Activated T-helper 2 cell treated with anti-CD3 and anti-CD28 coated beads, Interferon-gamma antibody, Interleukin-2, Interleukin-4, amounts not matched to agents 10 μg/mL and 5 μg/mL and 100 μg/mL, durations not matched to agents 14 hours and 24 hours and 36 hours (primary cell): ENCODE measurements around the gene STRN3. TPM values are rescaled to one million over a fixed set of nuclear protein-coding genes. Genes with fewer than 3 reads are reported as not detected.

Experiments used
- DNase-seq: peaks from one replicate; pipeline ENCODE4 v3.0.0; 2021; ENCODE audit warnings: low spot score
- H3K27ac Mint-ChIP-seq: one replicate; pipeline ENCODE4 v1.8.0; 2021; ENCODE audit warnings: mixed read lengths
- H3K27me3 Mint-ChIP-seq: one replicate; pipeline ENCODE4 v1.8.0; 2021; ENCODE audit warnings: low read depth, mixed read lengths
- H3K36me3 Mint-ChIP-seq: one replicate; pipeline ENCODE4 v1.8.0; 2021; ENCODE audit warnings: low read depth, mixed read lengths
- H3K4me1 Mint-ChIP-seq: one replicate; pipeline ENCODE4 v1.8.0; 2021; ENCODE audit warnings: low read depth, mixed read lengths
- H3K4me3 Mint-ChIP-seq: one replicate; pipeline ENCODE4 v1.8.0; 2021; ENCODE audit warnings: low read depth, mild to moderate bottlenecking, moderate library complexity, mixed read lengths
- H3K9me3 Mint-ChIP-seq: one replicate; pipeline ENCODE4 v1.8.0; 2021; ENCODE audit warnings: mixed read lengths
- intact Hi-C: fragments of 100-400 bp; cut with micrococcal nuclease; formaldehyde crosslinking; loops from one replicate; pipeline ENCODE4 v1.15.1; 2023
- total RNA-seq: library from RNA; stranded (reverse); gene quantifications from 2 replicates; pipeline ENCODE4 v1.2.3, GENCODE V29; 2022

STRN3 gene
- total RNA-seq, 1 donor from 2014 or later: 26.2 TPM

- intact Hi-C loops: no loop called here
- Mint-ChIP-seq H3K4me3 (no peak overlapping the region), H3K27ac (no peak overlapping the region)
These were observed 129.7 kb downstream of the STRN3 start for GRCh38 chr14:30896435-30896834.

GRCh38 chr14:30894923-30895515, 131.2 kb downstream of the STRN3 start:
- Mint-ChIP-seq H3K27me3 (no peaks in the 10 kb centered on the region), H3K4me3 (no peak overlapping the region), H3K9me3 (no peaks in the 10 kb centered on the region), H3K27ac (no peak overlapping the region), H3K4me1 (peaks cover 8% of the 10 kb centered on the region), H3K36me3 (peaks cover 41% of the 10 kb centered on the region)
- DNase-seq: no peak
- intact Hi-C loops: no loop called here

More at GRCh38 chr14:30896435-30896834, 129.7 kb downstream of the STRN3 start:
- H3K27me3 Mint-ChIP-seq: no peaks in the 10 kb centered on the region
- peaks cover 8% of the 10 kb centered on the region for H3K4me1 Mint-ChIP-seq
- H3K9me3 Mint-ChIP-seq: no peaks in the 10 kb centered on the region
- H3K36me3 Mint-ChIP-seq: peaks cover 43% of the 10 kb centered on the region
- DNase-seq: no peak

GRCh38 chr14:30893819-30894218, 132.4 kb downstream of the STRN3 start:
- Mint-ChIP-seq H3K4me3 (no peak overlapping the region), H3K27ac (no peak overlapping the region), H3K27me3 (no peaks in the 10 kb centered on the region), H3K36me3 (peaks cover 33% of the 10 kb centered on the region), H3K9me3 (no peaks in the 10 kb centered on the region), H3K4me1 (peaks cover under 1% of the 10 kb centered on the region)
- no peak for DNase-seq
- intact Hi-C loops: no loop called here

- intact Hi-C loops: no loop called here
- no peak for DNase-seq
- no peaks in the 10 kb centered on the region for H3K27me3 Mint-ChIP-seq
- no peaks in the 10 kb centered on the region for H3K9me3 Mint-ChIP-seq
- H3K4me1 Mint-ChIP-seq: peaks cover 3% of the 10 kb centered on the region
- no peak overlapping the region for H3K27ac Mint-ChIP-seq
- no peak overlapping the region for H3K4me3 Mint-ChIP-seq
- peaks cover 6% of the 10 kb centered on the region for H3K36me3 Mint-ChIP-seq
These were observed 137.0 kb downstream of the STRN3 start for GRCh38 chr14:30889244-30889594.

GRCh38 chr14:30888480-30889243, 137.5 kb downstream of the STRN3 start:
- no peak for DNase-seq
- Mint-ChIP-seq H3K36me3 (peaks cover 3% of the 10 kb centered on the region), H3K4me3 (no peak overlapping the region), H3K4me1 (peaks cover 3% of the 10 kb centered on the region), H3K27me3 (no peaks in the 10 kb centered on the region), H3K27ac (no peak overlapping the region), H3K9me3 (no peaks in the 10 kb centered on the region)
- intact Hi-C loops: no loop called here

GRCh38 chr14:30885840-30886740, 140.1 kb downstream of the STRN3 start:
- intact Hi-C loops: no loop called here
- Mint-ChIP-seq H3K36me3 (no peaks in the 10 kb centered on the region), H3K9me3 (no peaks in the 10 kb centered on the region), H3K4me3 (no peak overlapping the region), H3K27ac (no peak overlapping the region), H3K27me3 (no peaks in the 10 kb centered on the region), H3K4me1 (peaks cover 9% of the 10 kb centered on the region)
- DNase-seq: no peak

GRCh38 chr14:30884901-30885300, 141.3 kb downstream of the STRN3 start:
- intact Hi-C loops: no loop called here
- Mint-ChIP-seq H3K27me3 (peaks cover 2% of the 10 kb centered on the region), H3K9me3 (no peaks in the 10 kb centered on the region), H3K36me3 (no peaks in the 10 kb centered on the region), H3K27ac (no peak overlapping the region), H3K4me1 (peaks cover 9% of the 10 kb centered on the region), H3K4me3 (no peak overlapping the region)
- no peak for DNase-seq

GRCh38 chr14:30883508-30884294, 142.5 kb downstream of the STRN3 start:
- H3K4me1 Mint-ChIP-seq: peaks cover 9% of the 10 kb centered on the region
- no peaks in the 10 kb centered on the region for H3K9me3 Mint-ChIP-seq
- intact Hi-C loops: no loop called here
- no peaks in the 10 kb centered on the region for H3K36me3 Mint-ChIP-seq
- H3K27ac Mint-ChIP-seq: no peak overlapping the region
- no peak for DNase-seq
- H3K4me3 Mint-ChIP-seq: no peak overlapping the region
- H3K27me3 Mint-ChIP-seq: peaks cover 8% of the 10 kb centered on the region

- intact Hi-C loops: no loop called here
- H3K36me3 Mint-ChIP-seq: no peaks in the 10 kb centered on the region
These were observed 143.7 kb downstream of the STRN3 start for GRCh38 chr14:30882431-30882830.

GRCh38 chr14:30876692-30877091, 149.5 kb downstream of the STRN3 start:
- H3K4me3 Mint-ChIP-seq: no peak overlapping the region
- DNase-seq: no peak
- H3K9me3 Mint-ChIP-seq: no peaks in the 10 kb centered on the region
- intact Hi-C loops: loop anchor here (10.0 kb wide), 1 partner anchor 322 kb away; the partner anchor contains the start of gene G2E3
- H3K27me3 Mint-ChIP-seq: peaks cover 63% of the 10 kb centered on the region
- H3K4me1 Mint-ChIP-seq: peaks cover 10% of the 10 kb centered on the region
- no peaks in the 10 kb centered on the region for H3K36me3 Mint-ChIP-seq
- H3K27ac Mint-ChIP-seq: no peak overlapping the region

More at GRCh38 chr14:30882431-30882830, 143.7 kb downstream of the STRN3 start:
- no peak for DNase-seq
- Mint-ChIP-seq H3K9me3 (no peaks in the 10 kb centered on the region), H3K4me3 (no peak overlapping the region), H3K27me3 (peaks cover 20% of the 10 kb centered on the region), H3K27ac (no peak overlapping the region), H3K4me1 (peaks cover 9% of the 10 kb centered on the region)

GRCh38 chr14:30875788-30876053, 150.5 kb downstream of the STRN3 start:
- DNase-seq: no peak
- Mint-ChIP-seq H3K9me3 (no peaks in the 10 kb centered on the region), H3K4me1 (peaks cover 10% of the 10 kb centered on the region), H3K36me3 (no peaks in the 10 kb centered on the region), H3K4me3 (peak overlapping the region; percentile 67), H3K27ac (no peak overlapping the region), H3K27me3 (peaks cover 67% of the 10 kb centered on the region)
- intact Hi-C loops: loop anchor here (10.0 kb wide), 1 partner anchor 321 kb away; the partner anchor contains the start of gene G2E3

- Mint-ChIP-seq H3K36me3 (no peaks in the 10 kb centered on the region), H3K4me3 (peak overlapping the region; percentile 82), H3K27ac (no peak overlapping the region), H3K9me3 (no peaks in the 10 kb centered on the region), H3K4me1 (peaks cover 10% of the 10 kb centered on the region), H3K27me3 (peaks cover 70% of the 10 kb centered on the region)
- intact Hi-C loops: loop anchor here (10.0 kb wide), 1 partner anchor 320 kb away; the partner anchor contains the start of gene G2E3
- no peak for DNase-seq
These were observed 151.0 kb downstream of the STRN3 start for GRCh38 chr14:30874999-30875787.
